ENCODE measurements around the gene SIAH3. TPM values are rescaled to one million over a fixed set of nuclear protein-coding genes. Genes with fewer than 3 reads are reported as not detected.

The SIAH3 gene
- total RNA-seq, 1 experiment from 2014 or later, result not detected

- no peak for DNase-seq (ENCODE audit: low spot score)
These were observed 31.3 kb downstream of the SIAH3 start for GRCh38 chr13:45820106-45820838.

- no peak for DNase-seq (ENCODE audit: low spot score)
These were observed 33.7 kb downstream of the SIAH3 start for GRCh38 chr13:45817833-45818232.

- no peak for DNase-seq (ENCODE audit: low spot score)
These were observed 35.1 kb downstream of the SIAH3 start for GRCh38 chr13:45816427-45816826.

DNA sequence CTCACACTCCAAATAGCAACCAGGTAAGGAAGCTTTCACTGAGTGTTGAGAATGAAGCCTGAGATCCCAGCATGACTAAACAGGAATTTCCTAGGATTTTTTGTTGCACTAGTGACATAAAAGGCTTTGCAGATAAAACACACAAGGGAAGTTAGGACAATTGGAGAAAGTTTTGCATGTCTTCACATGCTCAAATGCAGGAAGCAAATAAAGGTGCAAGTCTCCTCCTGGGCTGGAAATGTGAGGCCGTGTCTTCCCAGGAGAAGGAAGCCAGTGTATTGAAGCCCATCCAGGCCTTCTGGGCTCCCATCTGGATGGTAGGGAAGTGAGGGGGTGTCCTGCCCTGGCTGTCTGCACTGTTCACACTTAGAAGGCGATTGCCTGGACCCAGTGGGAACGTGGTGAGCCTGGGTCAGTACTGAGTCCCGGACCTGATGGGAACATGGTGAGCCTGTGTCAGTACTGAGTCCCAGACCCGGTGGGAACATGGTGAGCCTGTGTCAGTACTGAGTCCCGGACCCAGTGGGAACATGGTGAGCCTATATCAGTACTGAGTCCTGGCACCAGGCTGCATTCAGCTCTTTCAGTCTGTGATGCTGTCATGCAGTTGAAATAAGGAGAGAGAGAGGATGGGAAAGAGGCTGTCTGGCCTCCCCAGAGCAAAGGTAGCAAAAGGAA is 38.7 kb downstream of the SIAH3 start:
- DNase-seq (ENCODE audit: low spot score), result no peak

- DNase-seq (ENCODE audit: low spot score), result no peak
These were observed 39.5 kb downstream of the SIAH3 start for GRCh38 chr13:45811891-45812694.

DNA sequence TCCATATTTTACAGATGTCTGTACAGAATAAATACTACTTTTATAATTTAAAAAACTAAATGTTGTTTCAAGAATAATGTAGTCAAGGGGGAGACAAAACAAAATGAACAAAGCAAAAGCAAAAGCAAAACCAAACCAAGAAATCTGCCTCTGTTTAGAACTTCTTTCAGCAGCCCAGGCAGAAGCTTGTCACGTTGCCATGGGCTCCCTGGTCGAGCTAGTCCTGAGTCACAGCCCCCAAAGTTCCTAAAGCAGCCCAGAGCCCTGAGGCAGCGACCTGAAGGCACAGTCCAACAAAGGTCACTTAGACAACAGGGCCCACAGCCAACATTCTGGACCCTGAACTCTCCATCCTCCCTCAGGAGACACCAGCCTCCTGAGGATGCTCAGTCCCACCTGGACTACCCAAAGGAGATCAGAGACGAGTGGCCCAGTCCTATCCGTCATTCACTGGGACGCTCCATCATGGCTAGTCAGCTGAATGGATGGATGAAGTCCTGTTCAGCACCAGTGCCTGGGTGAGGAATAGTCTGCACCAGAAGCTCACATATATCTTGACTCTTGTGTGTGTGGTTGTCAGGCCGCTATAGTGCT is 41.7 kb downstream of the SIAH3 start:
- DNase-seq (ENCODE audit: low spot score), result no peak

GRCh38 chr13:45808925-45809324 is 42.6 kb downstream of the SIAH3 start:
- no peak for DNase-seq (ENCODE audit: low spot score)

DNA sequence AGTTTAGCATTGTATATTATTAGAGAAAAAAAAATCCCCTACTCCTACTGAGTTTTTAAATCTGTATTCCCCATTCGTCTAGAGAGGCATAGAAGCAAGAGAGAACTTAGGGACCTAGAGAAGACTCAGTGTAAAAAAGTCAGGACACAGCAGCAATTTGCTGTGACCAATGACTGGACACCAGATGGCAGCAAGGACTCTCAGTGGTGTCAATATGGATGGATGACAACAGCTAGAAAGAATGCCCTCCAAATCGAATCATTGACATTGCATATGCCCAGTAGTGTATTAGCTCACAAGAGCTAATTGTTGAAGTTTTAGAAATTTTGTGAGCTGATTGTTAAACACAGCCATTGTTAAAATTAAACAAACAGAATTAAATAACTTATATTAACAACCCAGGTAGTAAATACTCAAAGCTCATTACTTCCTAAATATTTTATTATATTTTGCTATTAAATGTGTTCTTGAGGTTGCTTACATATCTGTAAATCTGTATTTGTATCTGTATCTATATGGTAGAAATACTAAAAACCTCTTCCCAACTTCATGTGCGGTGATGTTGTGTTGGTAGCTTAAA is 43.9 kb downstream of the SIAH3 start:
- peak; percentile 36 for DNase-seq (ENCODE audit: low spot score)

DNA sequence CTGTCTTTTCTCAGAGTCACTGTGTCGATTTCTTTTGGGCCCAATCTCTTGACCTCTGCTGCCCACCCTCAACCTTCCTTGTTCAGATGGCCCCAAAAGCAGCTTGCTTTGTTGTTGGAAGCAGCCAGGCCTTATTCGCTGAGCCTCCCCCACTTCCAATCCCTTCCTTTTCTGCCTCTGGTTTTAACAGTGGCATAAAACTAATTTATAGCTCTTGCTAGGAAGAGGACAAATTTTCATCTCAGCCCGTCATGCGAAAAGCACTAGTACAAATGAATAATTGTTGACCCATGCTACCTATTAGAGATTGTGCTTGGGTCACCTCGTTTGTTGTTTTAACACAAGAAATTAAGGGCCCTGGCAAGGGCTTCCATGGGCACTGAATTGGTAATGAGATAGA is 51.1 kb downstream of the SIAH3 start:
- DNase-seq (ENCODE audit: low spot score), result no peak

- DNase-seq (ENCODE audit: low spot score), result no peak
These were observed 52.1 kb downstream of the SIAH3 start for GRCh38 chr13:45799451-45799850.

DNA sequence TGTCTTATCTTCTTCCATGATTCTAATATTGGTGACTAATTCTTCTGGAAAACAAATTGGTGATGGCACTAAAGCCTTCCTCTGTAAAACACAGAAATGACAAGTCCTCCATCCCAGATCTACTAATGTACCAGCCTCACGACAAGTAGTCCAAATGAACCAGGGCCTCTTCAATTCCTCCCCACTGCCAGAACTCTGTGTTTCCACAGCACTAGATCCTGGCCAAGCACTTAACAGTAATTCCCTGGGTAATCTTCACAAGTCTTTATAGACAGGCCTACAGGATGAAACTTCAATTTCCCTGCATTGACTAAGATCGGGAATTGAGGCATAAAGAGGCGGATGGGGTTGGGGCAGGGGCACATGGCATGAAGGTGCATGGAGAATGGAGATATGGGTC is 52.7 kb downstream of the SIAH3 start:
- DNase-seq (ENCODE audit: low spot score), result no peak

DNA sequence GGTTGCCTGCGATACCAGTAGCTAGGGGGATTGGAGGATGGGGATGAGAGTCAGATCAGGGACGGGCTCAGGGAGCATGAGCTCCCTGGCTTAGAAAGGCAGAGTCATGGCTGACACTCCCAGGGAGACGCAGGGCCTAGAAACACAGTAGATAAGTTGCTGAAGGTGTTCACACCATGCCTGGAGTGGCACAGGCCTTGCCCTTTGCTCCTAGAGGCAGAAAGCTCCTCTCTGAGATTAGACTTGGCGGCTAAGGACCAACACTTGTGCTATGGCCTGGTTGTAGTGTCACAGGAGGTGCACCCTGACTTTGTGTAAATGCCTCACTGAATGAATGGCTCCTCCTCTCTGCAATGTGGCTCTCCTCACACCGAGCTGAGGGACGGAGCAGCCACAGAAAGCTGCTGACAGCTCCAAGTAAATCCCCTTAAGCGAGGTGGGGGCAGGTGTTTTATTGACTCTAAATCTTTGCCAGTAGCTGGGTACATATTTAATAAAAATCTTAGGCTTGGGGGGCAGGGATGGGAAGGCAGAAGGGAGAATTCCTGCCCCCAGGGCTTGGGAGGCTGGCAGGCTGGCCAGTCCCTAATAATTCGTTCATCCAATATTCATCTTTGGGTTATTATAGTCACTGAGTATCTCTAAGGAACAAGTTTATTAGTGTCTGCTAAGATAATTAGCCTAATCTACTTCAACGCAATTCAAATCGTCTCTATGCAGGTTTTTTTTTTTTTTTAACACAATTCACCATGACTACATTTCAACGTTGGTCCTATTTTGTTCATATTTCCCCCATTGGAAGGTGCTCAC is 54.9 kb downstream of the SIAH3 start:
- no peak for DNase-seq (ENCODE audit: low spot score)

- DNase-seq (ENCODE audit: low spot score), result no peak
These were observed 58.7 kb downstream of the SIAH3 start for GRCh38 chr13:45792827-45793303.

GRCh38 chr13:45788011-45788410 is 63.5 kb downstream of the SIAH3 start:
- no peak for DNase-seq (ENCODE audit: low spot score)

- no peak for DNase-seq (ENCODE audit: low spot score)
These were observed 64.2 kb downstream of the SIAH3 start for GRCh38 chr13:45787346-45787745.

DNA sequence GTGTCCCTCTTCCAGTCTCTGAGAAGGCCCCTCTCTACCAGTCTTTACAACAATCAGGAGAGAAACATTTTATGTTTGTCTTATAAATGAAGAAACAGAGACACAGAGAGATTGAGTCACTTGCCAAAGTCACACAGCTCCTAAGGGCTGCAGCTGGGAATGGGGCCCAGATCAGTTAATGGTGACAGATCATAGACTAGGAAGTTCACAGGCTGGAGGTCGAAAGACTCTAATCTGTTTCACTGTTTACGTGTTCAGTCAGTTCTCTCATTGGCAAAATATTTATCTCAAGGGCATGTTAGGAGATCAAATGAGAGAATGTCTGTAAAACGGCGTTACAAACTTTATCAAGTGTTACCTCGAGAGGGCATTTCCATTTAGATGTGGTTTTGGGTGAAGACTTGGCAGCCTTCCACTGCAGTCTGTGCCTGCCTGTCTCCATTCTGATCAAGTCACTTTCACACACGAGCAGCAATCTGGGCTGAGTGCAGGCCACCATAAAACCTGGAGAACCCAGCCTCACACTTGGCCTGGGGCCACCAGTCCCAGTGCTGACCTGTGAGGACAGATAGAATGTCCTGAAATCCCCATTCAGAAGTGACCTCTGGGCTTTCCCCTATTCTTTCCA is 65.1 kb downstream of the SIAH3 start:
- peak; percentile 6 for DNase-seq (ENCODE audit: low spot score)

- no peak for DNase-seq (ENCODE audit: low spot score)
These were observed 66.5 kb downstream of the SIAH3 start for GRCh38 chr13:45784755-45785675.

GRCh38 chr13:45783346-45784043 is 68.1 kb downstream of the SIAH3 start:
- no peak for DNase-seq (ENCODE audit: low spot score)
